Endothelial cell (in vitro differentiated cells): Measurements from ENCODE around the gene ANKRD12. TPM values are rescaled to one million over a fixed set of nuclear protein-coding genes. Genes with fewer than 3 reads are reported as not detected.

Experiments used
- DNase-seq: peaks from one replicate; pipeline ENCODE4 v3.0.0; 2021; ENCODE audit warnings: low spot score
- H3K27ac Mint-ChIP-seq: one replicate; pipeline ENCODE4 v1.8.0; 2021; ENCODE audit warnings: mixed read lengths, inconsistent platforms; ENCODE audit not compliant: unreplicated experiment
- H3K27me3 Mint-ChIP-seq: one replicate; pipeline ENCODE4 v1.8.0; 2021; ENCODE audit warnings: mild to moderate bottlenecking, moderate library complexity, mixed read lengths, inconsistent platforms; ENCODE audit not compliant: unreplicated experiment
- H3K36me3 Mint-ChIP-seq: one replicate; pipeline ENCODE4 v1.8.0; 2021; ENCODE audit warnings: mild to moderate bottlenecking, low read depth, mixed read lengths, inconsistent platforms; ENCODE audit not compliant: unreplicated experiment
- H3K4me1 Mint-ChIP-seq: one replicate; pipeline ENCODE4 v1.8.0; 2021; ENCODE audit warnings: mild to moderate bottlenecking, mixed read lengths, inconsistent platforms; ENCODE audit not compliant: unreplicated experiment
- H3K4me3 Mint-ChIP-seq: one replicate; pipeline ENCODE4 v1.8.0; 2021; ENCODE audit warnings: mild to moderate bottlenecking, mixed read lengths, inconsistent platforms; ENCODE audit not compliant: unreplicated experiment
- H3K9me3 Mint-ChIP-seq: one replicate; pipeline ENCODE4 v1.8.0; 2021; ENCODE audit warnings: mixed read lengths, inconsistent platforms; ENCODE audit not compliant: unreplicated experiment
- CTCF ChIP-seq: fragments of 200-600 bp; sonication (generic); IDR thresholded peaks from one replicate; pipeline ENCODE4 v1.5.0; 2021; ENCODE audit warnings: antibody characterized with exemption; ENCODE audit not compliant: unreplicated experiment
- total RNA-seq: library from RNA; stranded (reverse); fragmentation: NEBNext Ultra II Directional; extraction: Animal tissue kit (Norgen Biotek cat#: 25700); gene quantifications from one replicate; pipeline ENCODE4 v1.2.1, GENCODE V29; 2021; ENCODE audit not compliant: unreplicated experiment

The ANKRD12 gene
- total RNA-seq, 1 donor from 2014 or later = 32.9 TPM

DNA sequence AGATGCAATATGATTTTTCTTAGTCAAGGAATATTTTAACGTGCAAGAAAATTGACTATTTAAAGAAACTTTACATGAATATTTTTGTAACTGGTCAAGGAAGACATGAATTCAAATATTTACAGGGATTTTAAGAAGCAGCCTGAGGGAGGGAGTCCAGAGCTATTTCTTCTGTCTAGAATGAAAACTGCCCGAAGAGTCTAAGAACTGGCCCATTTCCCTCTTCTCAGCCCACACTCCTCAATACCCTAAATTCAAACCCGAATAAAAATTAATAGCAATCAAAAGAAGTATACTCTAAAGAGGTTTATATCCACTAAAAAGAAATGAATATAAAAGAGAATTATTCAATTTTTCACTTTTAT lies 40.6 kb upstream of the ANKRD12 start:
- Mint-ChIP-seq H3K27ac (no peak overlapping the region), H3K4me3 (no peak overlapping the region), H3K9me3 (no peaks in the 10 kb centered on the region), H3K4me1 (peaks cover 15% of the 10 kb centered on the region), H3K27me3 (no peaks in the 10 kb centered on the region), H3K36me3 (no peaks in the 10 kb centered on the region)
- DNase-seq = no peak
- no peak for TF ChIP-seq CTCF

DNA sequence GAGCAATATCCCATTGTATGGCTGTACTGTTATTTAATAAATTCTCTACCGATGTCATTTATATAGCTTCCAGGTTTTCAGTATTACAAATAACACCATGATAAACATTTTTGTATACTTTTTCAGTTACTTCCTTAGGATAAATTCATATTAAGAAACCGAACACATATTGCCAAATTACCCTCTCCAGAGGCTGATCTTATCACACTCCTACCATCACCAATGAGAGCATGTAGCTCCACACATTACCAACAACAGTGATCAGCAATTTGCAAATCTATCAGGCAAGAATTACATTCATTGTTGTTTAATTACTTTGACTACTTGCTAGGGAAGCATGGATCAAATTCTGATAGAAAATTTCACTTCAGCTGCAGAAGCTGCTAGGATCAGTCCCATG lies 39.9 kb upstream of the ANKRD12 start:
- no peak for TF ChIP-seq CTCF
- Mint-ChIP-seq H3K4me1 (peaks cover 17% of the 10 kb centered on the region), H3K27me3 (peaks cover 1% of the 10 kb centered on the region), H3K4me3 (no peak overlapping the region), H3K36me3 (no peaks in the 10 kb centered on the region), H3K27ac (no peak overlapping the region), H3K9me3 (no peaks in the 10 kb centered on the region)
- DNase-seq = no peak

DNA sequence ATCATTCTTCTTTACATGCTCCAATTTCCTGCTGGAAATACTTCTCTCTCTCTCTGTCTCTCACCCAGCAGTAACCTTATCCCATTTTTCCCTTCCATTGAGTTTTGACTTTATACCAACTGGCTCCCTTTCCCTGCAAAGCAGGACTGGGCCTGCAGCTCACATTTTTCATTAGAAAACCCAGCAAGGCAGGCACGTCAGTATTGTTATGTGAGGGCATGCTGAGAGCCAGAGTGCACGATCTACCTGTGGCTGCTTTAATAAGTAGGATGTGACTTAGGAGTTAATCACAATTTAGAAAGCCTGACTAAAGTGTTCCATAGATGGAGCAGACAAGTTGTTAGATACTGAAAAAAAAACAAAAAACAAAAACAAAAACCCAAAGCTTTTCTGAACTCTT lies 39.2 kb upstream of the ANKRD12 start:
- Mint-ChIP-seq H3K27me3 (peaks cover 3% of the 10 kb centered on the region), H3K36me3 (no peaks in the 10 kb centered on the region), H3K27ac (no peak overlapping the region), H3K4me3 (no peak overlapping the region), H3K4me1 (peaks cover 18% of the 10 kb centered on the region), H3K9me3 (no peaks in the 10 kb centered on the region)
- no peak for DNase-seq
- TF ChIP-seq CTCF = no peak

DNA sequence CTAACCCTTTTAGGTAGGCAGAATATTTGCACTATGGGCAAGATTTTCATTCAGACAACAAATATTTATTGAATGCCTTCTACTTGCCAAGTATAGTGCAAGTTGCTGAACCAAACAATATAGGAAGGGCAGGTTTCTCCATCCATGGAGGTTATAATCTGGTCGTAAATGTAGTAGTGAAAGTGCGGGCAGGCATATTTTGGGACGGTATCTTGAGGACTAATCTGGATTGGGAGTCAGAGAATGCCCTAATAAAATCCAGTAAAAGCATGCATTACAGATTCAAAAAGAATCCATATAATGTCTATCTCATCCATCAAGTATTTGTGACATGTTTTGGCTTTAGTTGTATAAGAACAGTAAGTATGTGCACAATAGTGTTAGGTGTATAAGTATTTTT lies 35.8 kb upstream of the ANKRD12 start:
- Mint-ChIP-seq H3K9me3 (no peaks in the 10 kb centered on the region), H3K4me1 (peaks cover 35% of the 10 kb centered on the region), H3K36me3 (no peaks in the 10 kb centered on the region), H3K27ac (no peak overlapping the region), H3K4me3 (no peak overlapping the region), H3K27me3 (peaks cover 7% of the 10 kb centered on the region)
- TF ChIP-seq CTCF = no peak
- DNase-seq = no peak

DNA sequence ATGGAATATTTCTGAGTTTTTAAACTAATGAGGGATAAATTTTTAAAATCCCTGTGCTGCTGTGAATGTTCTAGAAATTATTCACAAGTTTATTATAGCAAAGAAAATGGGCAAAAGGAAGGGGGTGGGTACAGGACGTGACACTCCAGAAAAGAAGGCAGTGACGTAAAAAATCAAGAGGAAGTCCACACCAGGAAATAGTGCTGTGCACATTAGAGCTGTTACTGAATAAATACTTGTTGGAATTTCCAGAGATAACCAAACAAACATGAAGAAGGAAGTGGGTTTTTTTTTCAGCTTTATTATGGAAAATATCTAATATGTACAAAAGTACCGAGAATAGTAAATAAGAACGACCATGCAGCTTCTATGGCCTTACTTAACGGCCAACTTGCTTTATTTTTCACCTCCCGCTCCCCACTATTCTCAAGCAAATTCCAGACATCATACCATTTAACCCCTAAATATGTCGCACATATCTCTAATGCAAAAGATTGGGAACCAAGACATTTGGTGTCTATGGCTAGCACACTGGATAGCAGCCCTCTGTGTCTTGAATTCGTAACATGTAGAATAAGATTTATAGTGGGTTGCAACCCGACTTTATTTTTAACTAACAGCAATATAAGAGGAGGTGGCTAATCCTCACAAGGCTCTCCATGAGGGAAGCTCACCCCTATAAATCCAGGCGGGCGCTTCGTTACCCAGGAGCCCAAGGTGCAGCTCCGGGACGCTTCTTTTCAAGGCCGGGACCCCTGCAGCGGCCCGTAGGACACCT lies 34.7 kb upstream of the ANKRD12 start:
- TF ChIP-seq CTCF = no peak
- Mint-ChIP-seq H3K27me3 (peaks cover 7% of the 10 kb centered on the region), H3K27ac (peak overlapping the region; percentile 99), H3K9me3 (no peaks in the 10 kb centered on the region), H3K4me1 (peaks cover 44% of the 10 kb centered on the region), H3K36me3 (no peaks in the 10 kb centered on the region), H3K4me3 (peak overlapping the region; percentile 96)
- DNase-seq = no peak
